GM12878 (cell line): ENCODE results near the gene TMEM223. TPM values are rescaled to one million over a fixed set of nuclear protein-coding genes. Genes with fewer than 3 reads are reported as not detected.

ENCODE experiments used
- BCLAF1 ChIP-seq: fragments of 450-650 bp; IDR thresholded peaks from 2 replicates; pipeline ENCODE4 v1.6.1; 2017; ENCODE audit warnings: antibody characterized with exemption, mild to moderate bottlenecking, moderate library complexity
- CEBPZ ChIP-seq: fragments of 150-350 bp; IDR thresholded peaks from 2 replicates; pipeline ENCODE4 v1.6.1; 2016; ENCODE audit warnings: low read depth, low read length
- E2F4 ChIP-seq: IDR thresholded peaks from 2 replicates; pipeline ENCODE4 v1.6.1; 2012; ENCODE audit warnings: low read depth, low read length, improper control_type of control experiment
- ETV6 ChIP-seq, 2 experiments: fragments of 450-650 bp in 1 of 2; IDR thresholded peaks in 1 of 2; conservative IDR thresholded peaks in 1 of 2; 2 replicates each; pipeline ENCODE4 v1.6.1; 2014; ENCODE audit warnings: antibody characterized with exemption in 1 of 2, borderline replicate concordance in 1 of 2, low read depth in 1 of 2, mild to moderate bottlenecking in 1 of 2, moderate library complexity in 1 of 2
- JUNB ChIP-seq: IDR thresholded peaks from 2 replicates; pipeline ENCODE4 v1.6.1; 2016; ENCODE audit warnings: antibody characterized with exemption, mild to moderate bottlenecking
- MLLT1 ChIP-seq: fragments of 450-650 bp; IDR thresholded peaks from 2 replicates; pipeline ENCODE4 v1.6.1; 2016; ENCODE audit warnings: mild to moderate bottlenecking
- PAX5 ChIP-seq: IDR thresholded peaks from 2 replicates; pipeline ENCODE4 v1.6.1; 2011; ENCODE audit warnings: low read depth, low read length, borderline replicate concordance
- RFX5 ChIP-seq: IDR thresholded peaks from 2 replicates; pipeline ENCODE4 v1.6.1; 2011; ENCODE audit warnings: low read depth, low read length, improper control_type of control experiment
- TBL1XR1 ChIP-seq: IDR thresholded peaks from 2 replicates; pipeline ENCODE4 v1.6.1; 2012; ENCODE audit warnings: low read depth, low read length, improper control_type of control experiment
- USF2 ChIP-seq: IDR thresholded peaks from 2 replicates; pipeline ENCODE4 v1.6.1; 2011; ENCODE audit warnings: low read depth, low read length, improper control_type of control experiment, borderline replicate concordance
- ZNF592 ChIP-seq: fragments of 450-650 bp; IDR thresholded peaks from 2 replicates; pipeline ENCODE4 v1.6.1; 2017; ENCODE audit warnings: mild to moderate bottlenecking, moderate library complexity
- polyA plus RNA-seq, 11 experiments: library from polyadenylated mRNA; depleted of rRNA in 4 of 11; unstranded in 6 of 11; stranded (reverse) in 5 of 11; fragments of >200 nt; fragmentation: Nextera tagmentation in 4 of 11; fragmentation: Illumina TruSeq in 1 of 11; extraction: Ambion mirVana in 4 of 11; extraction: Trizol in 1 of 11; gene quantifications; 1 replicate in 1 of 11; 2 replicates in 10 of 11; pipeline versions ENCODE4 v1.2.1 to v1.2.3, GENCODE V29; 2011 to 2016; ENCODE audit warnings: inconsistent platforms in 2 of 11, missing spikeins in 2 of 11, low read depth in 1 of 11
- total RNA-seq, 4 experiments: library from RNA; depleted of rRNA in 3 of 4; stranded (reverse); fragments of >200 nt in 3 of 4; fragmentation: Illumina TruSeq in 1 of 4; extraction: Trizol in 1 of 4; gene quantifications; 2 replicates each; pipeline versions ENCODE4 v1.2.1 to v1.2.3, GENCODE V29; 2013 to 2021

The TMEM223 gene
- total and polyA plus RNA-seq, 10 of the 15 experiments (the other 5 are each of a cell fraction or from before 2014, with no cell fraction given), result 5.3 to 33.2 (median 14.0) TPM

- TF ChIP-seq BCLAF1, result no peak
- TF ChIP-seq ETV6 (conservative IDR thresholded peaks at IDR 0.05 in 1 of 2, IDR thresholded peaks at IDR 0.05 in 1 of 2; ENCODE audit: borderline replicate concordance in 1 of 2, low read depth in 1 of 2), result no peak
- no peak for TF ChIP-seq RFX5
- TF ChIP-seq E2F4, result no peak
- no peak for TF ChIP-seq MLLT1
- no peak for TF ChIP-seq PAX5
- TF ChIP-seq JUNB, result no peak
- no peak for TF ChIP-seq USF2
- no peak for TF ChIP-seq CEBPZ
- no peak for TF ChIP-seq ZNF592
- TF ChIP-seq TBL1XR1, result no peak
These were observed 13.4 kb downstream of the TMEM223 start (continued) for GRCh38 chr11:62778441-62778840.
